GM19397 (cell line): ENCODE data around the gene BBOF1.
A peak's percentile ranks its signal among the peaks of the same experiment; 100 is the strongest.
"Not testable (repeated sequence)": the region's sequence is repeated elsewhere in the genome, so short reads cannot be mapped to it uniquely, and the experiment has no call there.

Source experiments
- ATAC-seq: cut with Tn5 transposase; IDR thresholded peaks from one replicate; pipeline ENCODE4 v1.9.1; 2021; ENCODE audit warnings: mild to moderate bottlenecking, moderate library complexity; ENCODE audit not compliant: unreplicated experiment

Gene BBOF1

DNA sequence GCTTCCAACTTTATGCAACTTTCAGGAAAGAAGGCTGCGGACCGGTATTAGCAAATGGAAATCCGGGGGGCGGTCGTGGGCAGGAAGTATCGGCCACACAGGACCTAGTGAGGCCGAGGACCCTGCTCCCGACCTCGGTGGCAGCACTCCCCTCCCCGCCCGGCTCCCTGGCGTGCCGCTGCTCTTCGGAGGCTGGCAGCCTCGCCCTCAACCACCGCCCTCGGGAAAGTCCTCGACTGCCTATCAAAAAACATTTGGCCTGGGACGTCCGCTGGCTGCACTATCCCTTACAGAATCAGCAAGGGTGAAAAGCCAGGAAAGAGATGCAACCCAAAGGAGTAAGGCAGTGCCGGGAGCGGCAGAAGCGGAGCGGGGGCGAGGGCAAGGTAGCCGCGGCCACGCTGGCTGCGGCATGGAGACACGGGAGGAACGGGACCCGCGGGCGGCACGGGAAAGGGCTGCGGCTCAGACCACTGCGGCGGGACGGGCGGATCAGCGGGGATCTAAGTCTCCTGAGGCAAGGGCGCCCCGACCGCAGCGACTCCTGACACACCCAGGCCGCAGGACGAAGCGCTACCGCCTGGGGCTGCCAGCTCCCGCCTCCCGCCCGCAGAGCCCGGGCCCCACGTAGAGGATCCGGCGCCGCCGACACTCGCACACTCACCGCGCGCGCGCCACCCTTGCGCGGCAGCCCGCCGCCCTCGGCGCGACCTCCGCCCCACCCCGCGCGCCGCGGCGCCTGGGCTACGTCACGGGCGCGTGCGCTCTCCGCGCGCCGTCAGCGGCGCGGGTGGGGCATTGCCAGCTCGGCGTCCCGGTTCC, at the start of gene BBOF1, which contains the start of gene ENTPD5:
BBOF1 (plus strand) TSS at position 764 of the 822 bp plus-strand sequence. CDS start 130 bp downstream, outside the sequence.
ENTPD5 (minus strand) TSS at position 703 of the 822 bp plus-strand sequence. CDS start 31,186 bp downstream, outside the sequence.
- peak; percentile 91 for ATAC-seq

DNA sequence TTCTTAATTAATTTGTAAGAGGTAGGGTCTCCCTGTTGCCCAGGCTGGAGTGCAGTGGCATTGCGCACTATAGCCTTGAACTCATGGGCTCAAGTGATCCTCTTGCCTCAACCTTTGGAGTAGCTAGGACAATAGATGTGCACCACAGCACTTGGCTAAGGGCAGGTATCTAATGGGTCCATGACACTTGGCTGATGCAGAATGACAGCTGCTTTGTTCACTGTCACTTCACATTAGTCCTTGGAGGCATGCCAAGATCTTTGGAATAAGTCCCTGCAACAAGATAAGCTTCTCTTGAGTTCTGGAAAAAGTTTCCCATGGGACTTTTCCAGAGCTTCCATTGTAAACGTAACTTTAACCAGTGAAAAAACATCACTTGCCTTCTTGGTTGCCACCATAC, 45.7 kb upstream of the BBOF1 start:
- no peak for ATAC-seq

DNA sequence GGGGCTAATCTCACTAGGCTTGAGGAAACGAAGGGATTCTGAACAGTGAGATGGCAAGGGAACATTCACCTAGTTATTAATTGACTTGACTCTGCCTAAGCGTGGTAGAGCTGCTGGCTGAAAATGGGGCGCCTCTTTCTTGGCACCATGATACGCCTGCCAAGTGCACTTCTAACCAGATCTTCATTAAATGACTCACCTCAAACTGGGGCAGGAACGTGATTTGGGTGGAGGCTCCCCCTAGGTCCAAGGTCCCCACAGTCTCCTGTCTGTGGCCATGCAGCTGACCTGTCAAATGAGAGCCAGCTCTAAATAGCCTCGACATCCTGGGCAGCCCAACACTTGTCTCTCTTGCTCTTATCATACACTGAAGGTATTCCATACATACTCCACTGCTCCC, 43.0 kb upstream of the BBOF1 start:
- ATAC-seq: no peak

- ATAC-seq: no peak
Measured at GRCh38 chr14:73977896-73978295, 41.3 kb upstream of the BBOF1 start.

GRCh38 chr14:73988065-73988464, 31.1 kb upstream of the BBOF1 start:
- no peak for ATAC-seq

GRCh38 chr14:73988656-73989055, 30.5 kb upstream of the BBOF1 start:
- not testable (repeated sequence) for ATAC-seq

DNA sequence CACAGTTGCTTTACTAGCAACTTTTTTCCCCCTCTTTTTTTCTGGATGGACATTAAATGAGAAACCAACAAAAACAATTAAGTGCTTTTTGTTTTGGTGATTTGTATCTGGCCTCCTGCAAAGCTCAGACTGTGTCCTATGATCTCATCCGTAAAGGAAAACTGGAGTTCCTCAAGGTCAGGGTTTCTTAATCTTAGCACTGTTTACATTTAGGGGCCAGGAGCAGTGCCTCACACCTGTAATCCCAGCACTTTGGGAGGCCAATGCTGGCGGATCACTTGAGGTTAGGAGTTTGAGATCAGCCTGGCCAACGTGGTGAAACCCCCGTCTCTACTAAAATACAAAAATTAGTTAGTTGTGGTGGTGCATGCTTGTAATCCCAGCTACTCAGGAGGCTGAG, 28.1 kb upstream of the BBOF1 start:
- ATAC-seq: no peak

DNA sequence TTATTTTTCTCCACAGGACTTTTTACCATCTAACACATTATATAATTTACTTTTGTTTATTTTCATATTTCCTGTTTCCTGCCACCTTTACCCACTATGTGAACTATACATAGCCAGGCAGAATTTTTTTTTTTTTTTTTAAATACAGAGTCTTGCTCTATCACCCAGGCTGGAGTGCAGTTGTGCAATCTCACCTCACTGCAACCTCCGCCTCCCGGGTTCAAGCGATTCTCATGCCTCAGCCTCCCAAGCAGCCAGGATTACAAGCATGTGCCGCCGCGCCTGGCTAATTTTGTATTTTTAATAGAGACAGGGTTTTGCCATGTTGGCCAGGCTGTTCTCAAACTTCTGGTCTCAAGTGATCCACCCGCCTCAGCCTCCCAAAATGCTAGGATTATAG, 24.2 kb upstream of the BBOF1 start:
- not testable (repeated sequence) for ATAC-seq

GRCh38 chr14:73995977-73996378, 23.2 kb upstream of the BBOF1 start:
- no peak for ATAC-seq

GRCh38 chr14:73996731-73997107, 22.4 kb upstream of the BBOF1 start:
- no peak for ATAC-seq

DNA sequence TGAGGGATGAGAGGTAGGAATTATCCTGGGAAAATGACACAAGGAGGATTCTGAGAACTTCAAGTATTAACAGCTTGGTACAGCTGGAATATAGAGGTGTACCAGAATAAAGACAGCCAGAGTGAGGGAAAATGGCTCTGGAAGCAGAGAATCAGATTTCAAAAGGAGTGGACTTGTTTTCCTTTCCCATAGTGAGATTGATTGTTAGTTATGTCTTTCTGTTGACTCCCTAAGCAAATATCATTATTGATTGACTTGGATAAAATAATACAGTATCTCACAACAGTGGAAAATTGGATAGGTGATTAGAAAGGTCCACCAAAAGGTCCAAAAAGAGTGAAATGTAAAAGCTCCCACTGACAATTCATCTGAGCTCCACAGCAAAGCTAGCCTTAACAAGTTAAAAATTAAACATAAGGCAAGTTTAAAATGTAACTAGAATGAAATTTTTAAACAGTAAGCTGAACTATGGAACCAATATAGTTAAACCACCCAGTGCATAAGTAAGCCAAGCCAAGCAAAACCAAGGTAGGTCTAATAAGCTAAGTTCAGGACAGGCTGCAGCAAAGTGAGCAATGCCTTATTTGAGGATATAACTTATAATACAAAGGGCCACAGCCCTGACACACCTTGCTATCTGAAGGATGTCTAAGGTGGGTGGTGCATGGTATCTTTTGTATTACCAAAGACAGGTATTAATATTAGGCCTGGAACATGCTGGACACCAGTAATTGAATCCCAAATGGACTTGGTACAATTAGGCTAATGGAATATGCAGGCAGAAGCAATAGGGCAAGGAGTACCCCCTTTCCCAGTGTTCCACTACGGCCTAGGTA, 21.8 kb upstream of the BBOF1 start:
- ATAC-seq: no peak

DNA sequence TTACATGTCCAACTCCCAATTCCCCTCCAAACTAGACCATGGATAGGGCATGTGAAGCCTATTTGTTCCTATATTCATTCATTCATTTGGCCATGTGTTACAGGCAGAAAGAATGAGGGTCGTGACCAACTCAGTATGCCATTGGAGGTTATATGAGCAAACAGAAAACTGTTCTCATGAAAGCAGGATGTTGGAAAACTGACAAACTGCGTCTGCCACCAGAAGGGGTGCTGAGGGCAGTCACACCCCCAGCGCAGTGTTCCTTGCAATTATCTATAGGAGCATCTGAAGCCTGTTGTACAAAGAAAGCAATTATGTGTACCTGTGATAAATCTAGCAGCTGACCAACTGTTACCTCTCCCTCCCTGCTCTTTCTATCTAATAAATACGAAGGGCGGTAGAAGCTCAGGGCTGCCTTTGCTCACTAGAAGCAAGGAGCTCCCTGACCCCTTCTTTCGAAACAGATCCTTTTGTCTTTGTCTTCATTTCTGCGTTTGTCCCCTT, 21.2 kb upstream of the BBOF1 start:
- ATAC-seq: no peak

- ATAC-seq: no peak
Measured at GRCh38 chr14:73998726-73999125, 20.4 kb upstream of the BBOF1 start.

DNA sequence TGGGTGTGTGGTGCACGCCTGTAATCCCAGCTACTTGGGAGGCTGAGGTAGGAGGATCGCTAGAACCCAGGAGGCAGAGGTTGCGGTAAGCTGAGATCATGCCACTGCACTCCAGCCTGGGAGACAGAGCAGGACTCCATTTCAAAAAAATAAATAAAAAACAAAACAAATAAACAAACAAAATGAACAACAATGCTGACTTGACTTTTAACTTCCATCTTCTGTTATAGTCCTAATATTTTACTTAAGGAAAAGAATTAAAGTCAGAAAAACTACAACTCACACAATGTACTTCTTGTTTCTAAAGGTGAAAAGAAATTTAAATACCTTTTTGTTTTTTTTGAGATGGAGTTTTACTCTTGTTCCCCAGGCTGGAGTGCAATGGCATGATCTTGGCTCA, 13.5 kb upstream of the BBOF1 start:
- ATAC-seq: not testable (repeated sequence)

- ATAC-seq: no peak
Measured at GRCh38 chr14:74008843-74009499, 10.2 kb upstream of the BBOF1 start.

DNA sequence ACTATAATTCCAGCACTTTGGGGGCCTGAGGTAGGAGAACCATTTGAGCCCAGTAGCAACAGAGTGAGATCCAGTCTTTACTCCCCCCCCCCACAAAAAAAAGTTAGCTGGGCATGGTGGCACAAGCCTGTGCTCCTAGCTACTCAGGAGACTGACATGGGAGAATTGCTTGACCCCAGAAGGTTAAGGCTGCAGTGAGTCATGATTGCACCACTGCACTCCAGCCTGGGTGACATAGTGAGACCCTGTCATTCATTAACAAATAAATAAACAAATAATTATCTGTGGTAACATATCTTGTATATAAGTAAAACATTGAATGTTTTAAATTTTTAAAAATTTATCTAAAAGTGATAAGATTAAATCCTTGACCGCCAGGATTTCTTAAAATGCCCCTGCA, 4.8 kb upstream of the BBOF1 start:
- no peak for ATAC-seq

DNA sequence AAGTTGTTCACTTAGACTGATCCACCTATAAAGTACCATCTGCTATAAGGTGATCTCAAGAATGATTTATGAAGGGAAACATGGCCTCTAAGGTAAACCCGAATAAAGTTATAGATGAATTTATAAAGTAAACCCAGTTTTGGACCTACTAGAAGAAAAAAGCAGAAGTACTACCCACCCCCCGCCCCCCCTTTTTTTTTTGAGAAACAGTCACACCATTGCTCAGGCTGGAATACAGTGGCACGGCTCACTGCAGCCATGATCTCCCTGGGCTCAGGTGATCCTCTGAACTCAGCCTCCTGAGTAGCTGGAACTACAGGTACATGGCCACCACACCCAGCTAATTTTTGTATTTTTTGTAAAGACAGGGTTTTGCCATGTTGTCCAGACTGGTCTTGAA, 4.0 kb upstream of the BBOF1 start:
- ATAC-seq: no peak

DNA sequence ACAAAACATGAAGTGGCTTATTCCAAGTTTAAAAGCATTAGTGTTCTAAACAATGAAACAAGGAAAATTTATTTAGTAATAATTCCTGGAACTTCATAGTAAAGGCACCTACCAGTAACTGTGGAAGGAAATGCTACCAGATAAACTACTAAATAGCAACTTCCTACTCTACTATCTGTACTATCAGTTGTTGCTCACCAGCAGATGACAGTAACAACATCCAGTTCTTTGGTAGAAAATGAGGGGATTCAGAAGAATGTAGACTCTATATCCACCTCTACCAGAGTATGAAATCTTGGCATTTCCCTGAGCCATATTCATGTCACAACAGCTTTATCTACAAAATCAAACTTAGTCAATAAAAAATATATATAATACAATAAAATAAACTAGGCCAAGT, 3.2 kb upstream of the BBOF1 start:
- no peak for ATAC-seq

DNA sequence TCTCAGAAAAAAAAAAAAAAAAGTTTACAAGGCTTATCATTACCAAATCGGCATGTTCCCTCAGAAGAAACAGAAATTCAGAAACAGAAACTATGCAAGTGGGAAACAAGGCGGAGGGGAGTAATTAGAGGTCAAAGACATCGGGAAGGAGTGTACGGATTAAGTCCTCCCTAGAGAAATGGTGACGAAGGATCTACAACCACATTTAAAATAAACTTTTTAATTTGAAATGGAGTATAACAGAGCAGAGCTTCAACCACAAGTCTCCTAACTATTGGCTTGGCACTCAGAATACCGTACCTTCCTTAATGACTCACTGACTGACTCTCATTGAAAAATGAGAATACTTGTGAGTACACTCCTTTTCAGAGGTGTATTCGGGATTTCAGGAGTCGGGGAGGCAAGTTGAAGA, 969 bp upstream of the BBOF1 start:
- no peak for ATAC-seq

DNA sequence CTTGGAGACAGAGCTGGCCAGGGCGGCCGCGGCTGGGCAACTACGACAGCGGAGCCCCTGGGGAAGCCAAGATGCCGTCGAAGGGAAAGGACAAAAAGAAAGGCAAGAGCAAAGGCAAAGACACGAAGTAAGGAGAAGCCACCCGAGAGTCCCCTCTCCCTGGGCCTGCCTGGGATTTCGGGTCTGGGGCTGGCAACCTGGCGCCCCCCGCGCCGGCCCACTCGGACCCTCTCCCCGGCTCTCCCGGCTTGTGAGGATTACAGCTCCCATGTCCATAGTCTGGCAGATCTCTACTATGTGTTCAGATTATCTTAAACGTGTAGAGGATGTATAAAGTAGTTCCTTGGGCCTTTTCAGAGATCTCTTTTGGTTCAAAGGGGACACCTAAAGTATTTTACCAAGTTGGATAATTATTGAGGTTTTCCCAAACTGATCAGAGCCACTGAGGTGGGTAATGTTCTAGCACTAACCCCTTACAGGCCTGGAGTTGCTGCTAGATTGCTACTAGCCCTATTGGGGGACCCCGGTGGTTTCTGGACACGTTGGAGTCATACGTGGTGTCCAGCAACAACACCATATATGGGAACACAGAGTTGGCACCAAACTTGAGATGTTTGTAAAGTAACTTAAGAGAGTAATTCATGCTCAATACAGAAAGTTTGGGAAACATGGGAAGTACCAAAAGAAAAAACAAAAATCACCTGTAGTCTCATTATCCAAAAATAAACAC, 424 bp downstream of the BBOF1 start:
- ATAC-seq: no peak

DNA sequence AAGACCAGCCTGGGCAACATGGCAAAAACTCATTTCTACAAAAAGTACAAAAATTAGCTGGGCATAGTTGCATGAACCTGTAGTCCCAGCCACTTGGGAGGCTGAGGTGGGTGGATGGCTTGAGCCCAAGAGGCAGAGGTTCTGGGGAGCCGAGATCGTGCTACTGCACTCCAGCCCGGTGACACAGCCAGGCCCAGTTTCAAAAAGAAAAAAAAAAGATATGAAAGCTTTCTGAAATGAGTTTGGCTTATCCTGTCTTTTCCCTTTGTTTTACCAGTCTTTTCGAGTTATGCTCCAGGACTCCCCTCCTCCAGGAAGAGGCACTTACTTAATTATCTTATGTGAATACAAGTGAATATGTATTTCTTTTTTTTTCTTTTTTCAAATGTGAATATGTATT, 3.2 kb downstream of the BBOF1 start:
- ATAC-seq: no peak
